Small intestine (tissue), 16 donors: Measurements from ENCODE around the gene OSGEPL1. TPM values are rescaled to one million over a fixed set of nuclear protein-coding genes. Genes with fewer than 3 reads are reported as not detected.

Experiments used
- DNase-seq, 2 donors: peaks; one replicate each; pipeline versions ENCODE4 v3.0.0 to v3.0.0-alpha.2; 2013
- FAIRE-seq: peaks from 2 replicates; lab custom pipeline; 2012; peaks lifted over from hg19 to GRCh38; lab: Jason Lieb, UNC
- H3K27ac ChIP-seq, 3 donors: one replicate each; pipeline ENCODE4 v1.5.1; 2013; ENCODE audit warnings: low read length in 2 of 3, mild to moderate bottlenecking in 2 of 3, control low read depth in 1 of 3, inconsistent platforms in 1 of 3, low read depth in 1 of 3, moderate library complexity in 1 of 3
- H3K27me3 ChIP-seq, 3 donors: one replicate each; pipeline ENCODE4 v1.6.1; 2013; ENCODE audit warnings: low read length in 3 of 3, inconsistent platforms in 1 of 3; ENCODE audit not compliant: control insufficient read depth in 3 of 3, insufficient read depth in 3 of 3
- H3K36me3 ChIP-seq, 3 donors: one replicate each; pipeline ENCODE4 v1.6.1; 2013; ENCODE audit warnings: low read length in 3 of 3, inconsistent platforms in 1 of 3, low read depth in 1 of 3, mild to moderate bottlenecking in 1 of 3, moderate library complexity in 1 of 3; ENCODE audit not compliant: control insufficient read depth in 3 of 3, insufficient read depth in 2 of 3
- H3K4me1 ChIP-seq, 3 donors: one replicate each; pipeline ENCODE4 v1.6.1; 2013; ENCODE audit warnings: low read length in 2 of 3, inconsistent platforms in 1 of 3, low read depth in 1 of 3, mild to moderate bottlenecking in 1 of 3, moderate library complexity in 1 of 3; ENCODE audit not compliant: control insufficient read depth in 3 of 3, insufficient read depth in 2 of 3
- H3K4me3 ChIP-seq, 3 donors: one replicate each; pipeline ENCODE4 v1.5.1; 2013; ENCODE audit warnings: low read length in 3 of 3, control low read depth in 1 of 3, inconsistent platforms in 1 of 3, low read depth in 1 of 3, mild to moderate bottlenecking in 1 of 3, moderate library complexity in 1 of 3
- H3K9me3 ChIP-seq, 2 donors: one replicate each; pipeline ENCODE4 v1.6.1; 2013; ENCODE audit warnings: low read depth in 1 of 2, low read length in 1 of 2; ENCODE audit not compliant: control insufficient read depth in 2 of 2, insufficient read depth in 1 of 2
- WGBS, 3 donors: extraction: QIAGEN DNeasy Blood & Tissue Kit; methylation state at CpG; one replicate each; pipeline ENCODE4 v1.1.7; 2013; 5-methylcytosine and 5-hydroxymethylcytosine counted together
- long read RNA-seq, 10 donors: transcript quantifications; one replicate each; lab custom pipeline, GENCODE V29; 2026
- polyA plus RNA-seq, 4 donors: library from polyadenylated mRNA; stranded (reverse) in 3 of 4; unstranded in 1 of 4; fragments of 200-250 nt in 3 of 4; fragments of 120-200 nt in 1 of 4; gene quantifications; one replicate each; pipeline versions ENCODE4 v1.2.1 to v1.2.3, GENCODE V29; 2013
- donor health status: healthy with polysubstance abuse.
- donor health status: control.
- donor health status: control.
- donor health status: Bipolar disorder and iron deficiency.
- donor health status: healthy.

Gene OSGEPL1, protein sequence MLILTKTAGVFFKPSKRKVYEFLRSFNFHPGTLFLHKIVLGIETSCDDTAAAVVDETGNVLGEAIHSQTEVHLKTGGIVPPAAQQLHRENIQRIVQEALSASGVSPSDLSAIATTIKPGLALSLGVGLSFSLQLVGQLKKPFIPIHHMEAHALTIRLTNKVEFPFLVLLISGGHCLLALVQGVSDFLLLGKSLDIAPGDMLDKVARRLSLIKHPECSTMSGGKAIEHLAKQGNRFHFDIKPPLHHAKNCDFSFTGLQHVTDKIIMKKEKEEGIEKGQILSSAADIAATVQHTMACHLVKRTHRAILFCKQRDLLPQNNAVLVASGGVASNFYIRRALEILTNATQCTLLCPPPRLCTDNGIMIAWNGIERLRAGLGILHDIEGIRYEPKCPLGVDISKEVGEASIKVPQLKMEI
- 10 to 100 TPM in 1 of 4 donors, 1 to 10 TPM in 2, under 1 TPM in 1; 0.67 to 11.3 (median 3.1) TPM for polyA plus RNA-seq
- long read RNA-seq, donor 1 = 0 reads
- long read RNA-seq, donor 2 = 0 reads
- long read RNA-seq, donor 3, partial matches to known transcripts = 5 of 6 reads
- long read RNA-seq, donor 3, other reads (novel, unspliced or antisense) = 0 of 6 reads
- long read RNA-seq, donor 4 = 0 reads
- long read RNA-seq, donor 5 = 0 reads
- long read RNA-seq, donor 6 = 0 reads
- long read RNA-seq, donor 7 = 0 reads
- long read RNA-seq, donor 8 = 0 reads
- long read RNA-seq, donor 9, partial matches to known transcripts = 0 of 1 reads
- long read RNA-seq, donor 9, other reads (novel, unspliced or antisense) = 0 of 1 reads
- long read RNA-seq, donor 10 = 0 reads

DNA sequence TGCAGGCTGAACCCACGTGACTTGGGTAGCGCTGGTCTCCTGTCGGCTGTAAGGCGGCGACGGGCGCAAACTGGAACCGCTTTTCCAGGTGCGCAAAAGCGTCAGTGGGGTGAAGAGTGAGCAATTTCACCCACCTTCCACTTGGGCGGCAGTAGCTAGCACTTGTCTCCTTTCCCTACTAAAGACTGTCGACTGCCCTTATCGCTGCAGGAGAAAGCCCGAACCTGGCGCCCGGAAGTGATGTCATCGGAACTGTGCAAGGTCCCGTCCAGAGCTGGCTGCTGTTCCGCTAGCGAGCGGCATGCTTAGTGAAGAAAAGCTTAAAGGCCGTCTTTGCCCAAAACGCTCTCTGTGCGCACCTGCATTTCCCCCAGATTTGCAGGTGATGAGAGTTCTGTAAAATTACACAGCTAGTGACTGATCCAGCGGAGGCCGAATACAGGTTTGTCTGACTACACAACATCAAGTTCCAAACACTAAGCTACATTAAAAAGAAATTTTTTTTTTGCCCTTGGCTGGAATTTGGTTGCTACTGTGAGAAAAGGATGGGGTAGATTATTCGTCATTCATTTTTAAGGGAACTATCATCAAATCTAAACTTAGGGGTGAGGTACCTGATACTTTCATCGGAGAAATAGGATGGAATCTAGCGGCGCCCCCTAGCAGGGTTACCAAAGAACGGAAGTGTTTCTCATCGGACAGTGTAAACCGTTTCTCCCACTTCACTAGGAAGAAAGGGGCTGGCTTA, at the start of gene OSGEPL1:
OSGEPL1 (minus strand) TSS at position 242 of the 748 bp plus-strand sequence. CDS start 1,152 bp downstream, outside the sequence.
- 0 to 1% (median 0%) methylated on average over 33 of the region's 33 CpGs for WGBS, 3 donors
- DNase-seq = peak; percentile 96 to 98
- peak within 1 kb of the TSS; percentile 55 to 88 (median 60) for H3K4me3 ChIP-seq
- no peaks in the 10 kb centered on the region for H3K4me1 ChIP-seq
- H3K36me3 ChIP-seq = peaks cover 0 to 7% (median 0%) of the 10 kb centered on the region in 3 donors
- no peak for FAIRE-seq
- H3K27ac ChIP-seq = peak within 1 kb of the TSS; percentile 80 to 98 (median 90)
- H3K9me3 ChIP-seq = no peaks in the 10 kb centered on the region
- H3K27me3 ChIP-seq = no peaks in the 10 kb centered on the region

DNA sequence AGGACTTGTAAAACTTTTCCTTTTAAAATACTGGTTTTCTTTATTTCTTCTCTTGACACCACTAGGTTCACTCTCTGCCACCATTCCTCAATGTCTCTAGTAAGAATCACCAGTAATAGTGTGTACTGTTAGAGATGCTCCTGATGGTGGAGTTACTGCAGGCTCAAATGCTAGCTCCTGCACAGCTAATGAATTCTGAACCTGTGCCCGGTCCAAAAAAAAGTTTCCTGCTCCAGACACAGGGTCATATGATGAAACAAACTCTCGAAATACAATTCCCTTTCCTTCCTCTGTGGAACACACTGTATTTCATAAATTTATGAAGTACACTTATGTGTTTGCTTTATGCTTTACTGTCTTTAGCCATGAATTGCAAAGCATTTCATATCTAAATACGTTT, 40.8 kb upstream of the OSGEPL1 start:
- no peaks in the 10 kb centered on the region for H3K27me3 ChIP-seq
- FAIRE-seq (no peak), DNase-seq (no peak)
- peaks cover 0 to 8% (median 2%) of the 10 kb centered on the region in 3 donors for H3K36me3 ChIP-seq
- 88 to 98% (median 94%) methylated on average over 3 of the region's 3 CpGs for WGBS, 3 donors
- H3K27ac ChIP-seq = no peak overlapping the region
- no peak overlapping the region for H3K4me3 ChIP-seq
- peaks cover 0 to 4% of the 10 kb centered on the region in 2 donors for H3K9me3 ChIP-seq
- no peaks in the 10 kb centered on the region for H3K4me1 ChIP-seq

DNA sequence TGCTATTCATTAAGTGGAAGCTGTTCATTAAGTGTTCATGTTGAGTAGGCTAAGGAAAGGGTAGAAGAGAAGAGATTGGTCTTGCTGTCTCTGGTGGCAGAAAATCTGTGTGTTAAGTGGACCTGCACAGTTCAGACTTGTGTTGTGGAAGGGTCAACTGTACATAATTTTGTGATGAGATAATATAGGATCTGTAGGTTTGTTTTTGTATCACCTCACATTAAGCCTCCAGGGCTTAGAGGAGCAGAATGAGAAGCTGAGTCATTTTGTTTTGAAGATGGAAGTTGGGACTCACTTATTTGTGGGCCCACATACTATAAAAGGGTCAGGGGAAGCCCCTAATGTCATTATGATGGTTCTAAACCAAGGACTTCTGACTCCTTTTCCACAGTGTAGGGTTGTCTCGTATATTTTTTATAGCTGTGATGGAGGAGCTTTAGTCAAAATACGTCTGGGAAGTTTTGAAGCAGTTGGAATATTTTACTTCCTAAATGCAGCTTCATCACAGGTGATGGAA, 39.9 kb upstream of the OSGEPL1 start:
- Histone ChIP-seq H3K27ac (no peak overlapping the region), H3K4me1 (no peaks in the 10 kb centered on the region), H3K9me3 (no peaks in the 10 kb centered on the region), H3K27me3 (no peaks in the 10 kb centered on the region), H3K4me3 (no peak overlapping the region), H3K36me3 (peaks cover 0 to 5% (median 2%) of the 10 kb centered on the region in 3 donors)
- DNase-seq = no peak
- 84 to 94% (median 93%) methylated on average over 2 of the region's 2 CpGs for WGBS, 3 donors
- no peak for FAIRE-seq

DNA sequence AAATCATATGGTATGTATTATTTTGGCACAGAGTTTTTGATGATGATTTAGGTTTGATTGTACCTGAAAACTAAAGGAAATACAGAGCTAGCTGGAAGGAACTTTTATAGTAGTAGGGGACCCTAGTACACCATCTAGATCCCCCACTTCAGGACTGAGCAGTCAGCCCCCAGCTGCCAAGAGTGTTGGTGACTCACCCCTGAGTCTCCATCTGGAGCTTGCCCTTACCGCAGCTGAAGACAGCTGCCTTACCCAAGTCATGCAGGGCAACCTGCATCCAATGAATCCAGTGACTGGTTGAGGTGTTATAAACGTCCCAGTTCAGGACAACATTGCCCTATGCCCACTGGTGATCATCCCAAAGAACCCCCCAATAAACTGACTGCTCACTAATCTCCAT, 36.9 kb upstream of the OSGEPL1 start:
- no peaks in the 10 kb centered on the region for H3K27me3 ChIP-seq
- no peak for FAIRE-seq
- 78 to 85% (median 82%) methylated on average over 2 of the region's 2 CpGs for WGBS, 3 donors

DNA sequence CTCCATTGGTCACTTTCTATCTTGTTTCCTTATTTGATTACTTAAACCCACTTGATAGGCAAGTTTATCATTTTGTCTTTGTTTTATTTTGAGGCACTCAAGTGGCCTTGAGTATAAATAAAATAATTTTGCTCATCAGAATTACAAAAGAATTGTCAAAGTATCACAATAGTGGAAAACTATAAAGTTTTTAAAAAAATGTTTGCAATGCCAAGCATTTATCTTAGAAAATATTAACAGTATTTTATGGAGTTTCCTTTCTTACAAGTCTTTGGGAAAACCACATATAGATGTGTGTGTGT, 36.4 kb upstream of the OSGEPL1 start:
- Histone ChIP-seq H3K27ac (no peak overlapping the region), H3K36me3 (peaks cover 3 to 11% (median 3%) of the 10 kb centered on the region in 3 donors), H3K9me3 (no peaks in the 10 kb centered on the region), H3K27me3 (no peaks in the 10 kb centered on the region), H3K4me1 (no peaks in the 10 kb centered on the region), H3K4me3 (no peak overlapping the region)
- DNase-seq (no peak), FAIRE-seq (no peak)

More for the DNA sequence above, 36.9 kb upstream of the OSGEPL1 start:
- DNase-seq = no peak
- Histone ChIP-seq H3K27ac (no peak overlapping the region), H3K4me1 (no peaks in the 10 kb centered on the region), H3K36me3 (peaks cover 3 to 8% (median 5%) of the 10 kb centered on the region in 3 donors), H3K9me3 (no peaks in the 10 kb centered on the region), H3K4me3 (no peak overlapping the region)

DNA sequence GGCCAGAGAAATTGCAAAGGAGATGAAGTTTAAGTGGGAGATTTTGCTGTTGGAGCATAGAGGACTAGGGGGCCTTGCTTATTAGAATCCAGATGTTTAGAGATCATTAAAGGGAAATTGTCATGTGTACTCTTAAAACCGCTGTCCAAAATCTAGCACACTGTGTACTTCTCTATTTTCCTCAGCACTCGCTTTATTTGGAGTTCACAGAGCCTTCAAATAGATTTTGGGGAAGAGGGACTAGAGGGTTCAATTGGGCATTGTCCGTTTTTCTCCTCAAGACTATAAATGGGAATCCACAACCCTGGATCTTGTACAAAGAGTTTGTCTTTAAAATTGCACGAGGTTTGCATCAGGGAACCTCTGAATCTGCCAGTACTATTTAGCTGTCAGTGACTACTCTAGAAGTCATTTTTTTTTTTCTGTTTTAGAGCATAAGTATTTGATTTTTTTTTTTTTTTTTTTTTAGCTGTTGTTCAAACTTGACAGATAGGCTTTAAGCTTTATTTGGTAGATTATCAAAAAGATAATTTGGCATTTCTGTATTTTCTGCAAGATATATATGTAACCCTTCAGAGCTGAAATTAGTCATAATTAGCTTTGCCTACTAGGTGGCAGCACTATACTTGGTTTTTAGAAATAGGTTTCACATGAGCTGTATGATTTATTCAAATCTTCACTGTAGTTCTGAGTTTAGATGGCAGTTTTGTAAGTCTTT, 35.9 kb upstream of the OSGEPL1 start:
- DNase-seq = peak in 1 of 2 donors; percentile 29
- H3K36me3 ChIP-seq = peaks cover 3 to 14% (median 4%) of the 10 kb centered on the region in 3 donors
- H3K9me3 ChIP-seq = no peaks in the 10 kb centered on the region
- H3K27me3 ChIP-seq = no peaks in the 10 kb centered on the region
- no peaks in the 10 kb centered on the region for H3K4me1 ChIP-seq
- H3K27ac ChIP-seq = no peak overlapping the region
- no peak overlapping the region for H3K4me3 ChIP-seq
- WGBS, 3 donors = 75 to 80% (median 78%) methylated on average over 4 of the region's 4 CpGs
- no peak for FAIRE-seq

DNA sequence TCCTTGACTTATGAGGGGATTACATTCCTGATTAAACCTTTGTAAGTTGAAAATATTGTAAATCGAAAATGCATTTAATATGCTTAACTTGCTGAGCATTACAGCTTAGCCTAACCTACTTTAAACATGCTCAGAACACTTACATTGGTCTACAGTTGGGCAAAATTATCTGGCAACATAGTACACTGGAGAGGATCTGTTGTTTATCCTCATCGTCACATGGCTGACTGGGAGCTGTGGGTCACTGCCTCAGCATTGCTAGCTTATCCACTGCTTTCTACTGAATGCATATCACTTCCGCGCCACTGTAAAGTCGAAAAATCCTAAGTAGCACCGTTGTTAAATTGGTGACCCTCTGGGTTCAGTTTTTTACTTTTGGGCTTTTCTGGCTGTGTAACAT, 35.3 kb upstream of the OSGEPL1 start:
- 91 to 94% (median 93%) methylated on average over 6 of the region's 6 CpGs for WGBS, 3 donors
- Histone ChIP-seq H3K27ac (no peak overlapping the region), H3K4me3 (no peak overlapping the region), H3K27me3 (no peaks in the 10 kb centered on the region), H3K4me1 (no peaks in the 10 kb centered on the region), H3K36me3 (peaks cover 3 to 15% (median 4%) of the 10 kb centered on the region in 3 donors), H3K9me3 (no peaks in the 10 kb centered on the region)
- DNase-seq (no peak), FAIRE-seq (no peak)
